Measurements from ENCODE around the gene LGALS9. TPM values are rescaled to one million over a fixed set of nuclear protein-coding genes. Genes with fewer than 3 reads are reported as not detected.

Gene LGALS9
- total and polyA plus RNA-seq, 8 donors: 5.2 to 77.3 (median 18.7) TPM

- FAIRE-seq (no peak), ATAC-seq (peak in 1 of 4 donors; percentile 11), DNase-seq (no peak)
- H3K27me3 ChIP-seq: no peaks in the 10 kb centered on the region
- TF ChIP-seq, protein P1, sequence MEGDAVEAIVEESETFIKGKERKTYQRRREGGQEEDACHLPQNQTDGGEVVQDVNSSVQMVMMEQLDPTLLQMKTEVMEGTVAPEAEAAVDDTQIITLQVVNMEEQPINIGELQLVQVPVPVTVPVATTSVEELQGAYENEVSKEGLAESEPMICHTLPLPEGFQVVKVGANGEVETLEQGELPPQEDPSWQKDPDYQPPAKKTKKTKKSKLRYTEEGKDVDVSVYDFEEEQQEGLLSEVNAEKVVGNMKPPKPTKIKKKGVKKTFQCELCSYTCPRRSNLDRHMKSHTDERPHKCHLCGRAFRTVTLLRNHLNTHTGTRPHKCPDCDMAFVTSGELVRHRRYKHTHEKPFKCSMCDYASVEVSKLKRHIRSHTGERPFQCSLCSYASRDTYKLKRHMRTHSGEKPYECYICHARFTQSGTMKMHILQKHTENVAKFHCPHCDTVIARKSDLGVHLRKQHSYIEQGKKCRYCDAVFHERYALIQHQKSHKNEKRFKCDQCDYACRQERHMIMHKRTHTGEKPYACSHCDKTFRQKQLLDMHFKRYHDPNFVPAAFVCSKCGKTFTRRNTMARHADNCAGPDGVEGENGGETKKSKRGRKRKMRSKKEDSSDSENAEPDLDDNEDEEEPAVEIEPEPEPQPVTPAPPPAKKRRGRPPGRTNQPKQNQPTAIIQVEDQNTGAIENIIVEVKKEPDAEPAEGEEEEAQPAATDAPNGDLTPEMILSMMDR (IDR thresholded peaks at IDR 0.05): no peak
- H3K4me3 ChIP-seq: no peak overlapping the region
- H3K4me1 ChIP-seq: no peaks in the 10 kb centered on the region
- intact Hi-C loops (cut with DNase I): loop anchor here in 1 of 3 donors (10.0 kb wide), 2 partner anchors 51 to 131 kb away; partner anchors contain the start of gene KSR1
- no peak overlapping the region for H3K27ac ChIP-seq
- H3K9me3 ChIP-seq: no peaks in the 10 kb centered on the region
- 77 to 80% methylated on average over 8 of the region's 8 CpGs for WGBS, 2 donors
- peaks cover 0 to 53% (median 14%) of the 10 kb centered on the region in 3 donors for H3K36me3 ChIP-seq
These were observed 44.7 kb upstream of the LGALS9 start for GRCh38 chr17:27586203-27586721.

- no peak for FAIRE-seq
- intact Hi-C loops (cut with DNase I): loop anchor here in 1 of 3 donors (10.0 kb wide), 2 partner anchors 54 to 134 kb away; partner anchors contain the start of gene KSR1
These were observed 42.6 kb upstream of the LGALS9 start for GRCh38 chr17:27588354-27588753.

DNA sequence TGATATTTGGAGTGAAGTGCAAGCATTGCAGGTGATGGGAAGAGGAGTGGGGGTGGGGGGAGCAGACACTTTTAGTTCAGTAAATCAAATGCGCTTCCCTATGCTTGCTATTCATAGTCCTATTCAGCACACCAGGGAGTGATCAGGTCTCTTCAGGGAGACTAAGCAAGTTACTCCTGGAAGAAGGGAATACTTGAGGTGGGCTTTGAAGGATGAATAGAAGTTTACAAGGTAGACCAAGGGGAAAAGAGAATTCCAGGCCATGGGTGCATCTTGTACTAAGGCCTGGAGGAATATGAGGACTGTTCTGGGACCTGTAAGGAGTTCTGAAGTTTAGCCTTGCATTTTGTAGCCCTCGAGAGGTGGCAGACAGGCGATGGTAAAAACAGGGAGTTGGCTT is 40.1 kb upstream of the LGALS9 start:
- intact Hi-C loops (cut with DNase I): loop anchor here in 1 of 3 donors (10.0 kb wide), 1 partner anchor 356 kb away; no protein-coding TSS in a partner anchor
- no peak overlapping the region for H3K27ac ChIP-seq
- ATAC-seq (no peak), FAIRE-seq (no peak), DNase-seq (no peak)
- WGBS, 2 donors: 97 to 98% methylated on average over 3 of the region's 3 CpGs
- H3K27me3 ChIP-seq: no peaks in the 10 kb centered on the region
- H3K4me1 ChIP-seq: no peaks in the 10 kb centered on the region
- TF ChIP-seq, protein P1 (IDR thresholded peaks at IDR 0.05): no peak
- peaks cover 0 to 59% (median 13%) of the 10 kb centered on the region in 3 donors for H3K36me3 ChIP-seq
- no peaks in the 10 kb centered on the region for H3K9me3 ChIP-seq
- H3K4me3 ChIP-seq: no peak overlapping the region

More at GRCh38 chr17:27588354-27588753, 42.6 kb upstream of the LGALS9 start:
- TF ChIP-seq, protein P1 (IDR thresholded peaks at IDR 0.05): no peak
- no peaks in the 10 kb centered on the region for H3K9me3 ChIP-seq
- H3K4me3 ChIP-seq: no peak overlapping the region
- no peak overlapping the region for H3K27ac ChIP-seq
- H3K36me3 ChIP-seq: peaks cover 0 to 58% (median 17%) of the 10 kb centered on the region in 3 donors
- DNase-seq: no peak
- no peaks in the 10 kb centered on the region for H3K27me3 ChIP-seq
- H3K4me1 ChIP-seq: no peaks in the 10 kb centered on the region
- ATAC-seq: no peak
- 90 to 92% methylated on average over 15 of the region's 15 CpGs for WGBS, 2 donors

DNA sequence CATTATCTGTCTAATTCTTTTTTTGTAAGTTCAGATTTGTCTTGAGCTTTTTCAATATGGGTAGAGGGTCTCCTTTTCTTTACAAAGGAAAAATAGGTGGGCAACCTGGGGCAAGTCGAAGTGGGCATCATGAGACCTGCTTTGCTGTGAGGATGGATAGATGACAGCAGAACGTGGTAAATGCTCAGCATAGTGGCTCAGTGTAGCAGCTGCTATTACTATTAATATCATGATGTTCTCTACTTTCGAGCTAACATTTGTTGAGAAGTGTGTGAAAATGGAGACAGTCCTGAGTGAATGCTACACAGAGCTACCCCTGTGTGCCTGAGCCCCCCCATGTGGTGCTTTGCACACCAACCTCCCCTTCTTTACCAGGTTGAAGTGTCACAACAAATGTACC is 39.0 kb upstream of the LGALS9 start:
- TF ChIP-seq, protein P1 (IDR thresholded peaks at IDR 0.05): no peak
- no peak for FAIRE-seq
- intact Hi-C loops (cut with DNase I): loop anchor here in 1 of 3 donors (10.0 kb wide), 1 partner anchor 357 kb away; no protein-coding TSS in a partner anchor
- H3K9me3 ChIP-seq: no peaks in the 10 kb centered on the region
- no peak for DNase-seq
- peaks cover 0 to 52% (median 10%) of the 10 kb centered on the region in 3 donors for H3K36me3 ChIP-seq
- no peaks in the 10 kb centered on the region for H3K4me1 ChIP-seq
- no peak for ATAC-seq
- no peak overlapping the region for H3K4me3 ChIP-seq
- H3K27ac ChIP-seq: no peak overlapping the region
- H3K27me3 ChIP-seq: no peaks in the 10 kb centered on the region
- WGBS, 2 donors: 83 to 87% methylated on average over 3 of the region's 3 CpGs

All from pancreas (tissue), 10 donors.